GM19468 (cell line): Measurements from ENCODE around the gene MARK3.

ENCODE experiments used
- ATAC-seq: cut with Tn5 transposase; IDR thresholded peaks from one replicate; pipeline ENCODE4 v1.9.1; 2021; ENCODE audit warnings: mild to moderate bottlenecking, moderate library complexity, moderate number of reproducible peaks; ENCODE audit not compliant: unreplicated experiment; ENCODE audit errors: extremely low read depth

The MARK3 gene

DNA sequence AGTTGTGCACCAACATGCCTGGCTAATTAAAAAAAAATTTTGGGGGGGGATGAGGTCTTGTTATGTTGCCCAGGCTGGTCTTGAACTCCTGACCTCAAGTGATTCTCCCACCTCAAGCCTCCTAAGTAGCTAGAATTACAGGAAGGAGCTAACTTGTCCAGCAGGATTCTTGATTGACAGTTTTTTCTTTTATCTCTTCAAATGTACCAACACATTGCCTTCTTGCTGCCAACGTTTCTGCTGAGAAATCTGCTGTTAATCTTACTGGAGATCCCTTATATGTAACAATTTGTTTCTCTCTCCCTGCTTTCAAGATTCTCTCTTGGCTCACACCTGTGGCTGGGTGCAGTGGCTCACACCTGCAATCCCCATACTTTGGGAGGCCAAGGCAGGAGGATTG lies 22.4 kb upstream of the MARK3 start:
- ATAC-seq: no peak

DNA sequence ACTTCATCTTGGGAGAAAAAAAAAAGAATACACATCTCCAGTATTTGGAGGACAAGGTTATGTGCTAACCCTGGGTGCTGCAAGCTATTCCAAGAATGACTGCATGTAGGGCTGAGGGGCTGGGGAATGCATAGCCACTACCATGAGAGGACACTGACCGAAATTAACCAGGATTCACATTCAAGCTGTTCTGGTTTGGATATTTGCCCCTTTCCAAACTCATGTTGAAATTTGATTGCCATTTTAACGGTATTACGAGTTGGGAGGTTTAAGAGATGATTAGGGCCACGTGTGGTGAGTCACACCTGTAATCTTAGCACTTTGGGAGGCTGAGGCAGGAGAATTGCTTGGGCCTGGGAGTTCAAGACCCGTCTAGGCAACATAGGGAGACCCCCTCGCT lies 18.5 kb upstream of the MARK3 start:
- no peak for ATAC-seq

GRCh38 chr14:103367995-103368394 lies 17.2 kb upstream of the MARK3 start:
- ATAC-seq: no peak

- ATAC-seq: no peak
Observed at GRCh38 chr14:103370087-103370486, 15.1 kb upstream of the MARK3 start.

DNA sequence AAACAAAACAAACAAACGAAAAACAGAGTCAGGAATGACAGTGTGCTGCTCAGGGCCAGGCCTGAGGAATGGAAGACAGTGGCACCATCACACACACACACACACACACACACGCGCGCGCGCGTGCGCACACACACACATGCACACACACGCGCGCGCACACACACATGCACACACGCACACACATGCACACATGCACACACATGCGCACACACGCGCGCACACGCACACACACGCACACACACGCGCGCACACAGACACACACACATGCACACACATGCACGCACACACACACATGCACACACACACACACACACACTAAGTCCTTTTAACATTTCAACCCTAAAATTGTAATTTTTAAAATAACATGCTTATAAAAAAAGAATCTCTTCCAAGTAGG lies 13.2 kb upstream of the MARK3 start:
- no peak for ATAC-seq

GRCh38 chr14:103372552-103373304 lies 12.5 kb upstream of the MARK3 start:
- no peak for ATAC-seq

DNA sequence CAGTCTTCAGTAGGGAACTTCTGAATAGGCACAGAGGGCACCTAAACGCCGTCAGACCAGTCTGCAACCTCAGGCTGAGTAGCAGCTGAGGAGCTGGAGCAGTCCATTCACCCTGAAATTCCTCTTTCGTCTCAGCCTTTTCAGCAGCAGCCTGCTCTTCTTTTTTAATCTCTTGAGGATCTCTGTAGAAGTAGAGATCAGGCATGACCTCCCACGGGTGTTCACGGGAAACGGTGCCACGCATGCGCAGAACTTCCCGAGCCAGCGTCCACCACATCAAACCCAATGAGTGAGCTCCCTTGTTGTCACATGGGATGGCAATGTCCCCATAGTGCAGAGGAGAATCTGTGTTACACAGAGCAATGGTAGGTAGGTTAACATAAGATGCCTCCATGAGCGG lies 11.1 kb upstream of the MARK3 start:
- ATAC-seq: no peak

GRCh38 chr14:103377522-103378037 lies 7.6 kb upstream of the MARK3 start:
- ATAC-seq: no peak

DNA sequence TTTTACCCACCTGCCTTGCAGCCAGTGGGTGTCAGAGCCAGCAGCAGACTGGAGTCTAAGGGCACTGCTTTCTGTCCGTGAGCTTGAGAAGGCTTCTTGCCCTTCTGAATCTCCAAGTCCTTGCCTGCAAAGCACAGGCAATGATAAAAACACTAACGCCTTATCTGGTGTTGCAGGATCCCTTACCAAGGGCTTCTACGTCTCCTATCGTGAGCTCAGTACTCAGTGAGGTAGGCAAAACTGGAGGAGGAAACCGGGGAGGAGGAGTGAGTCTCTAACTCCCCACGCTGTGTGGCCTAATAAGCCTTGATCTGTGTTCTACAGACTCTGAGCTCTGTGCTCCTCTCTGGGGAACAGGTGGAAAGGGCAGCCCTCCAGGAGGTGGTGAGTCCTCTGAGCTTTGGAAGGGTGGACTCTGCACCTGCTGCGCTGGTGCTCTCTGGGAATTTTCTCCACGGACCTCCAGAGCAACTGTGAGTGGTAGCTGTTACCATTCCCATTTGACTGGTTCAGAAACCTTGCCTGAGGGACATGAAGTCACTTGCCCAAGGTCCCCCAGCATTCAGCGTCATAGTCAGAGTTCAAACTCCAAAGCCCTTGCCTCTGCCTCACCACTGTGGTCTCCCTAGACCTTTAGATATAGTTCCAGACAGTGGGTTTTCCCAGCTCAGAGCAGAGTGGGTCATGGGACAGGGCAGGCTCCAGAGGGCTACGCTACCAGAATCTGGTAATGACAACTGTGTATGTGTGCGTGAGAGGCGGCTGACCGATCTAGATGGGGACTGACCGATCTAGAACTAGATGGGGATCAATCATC lies 7.0 kb upstream of the MARK3 start:
- no peak for ATAC-seq

DNA sequence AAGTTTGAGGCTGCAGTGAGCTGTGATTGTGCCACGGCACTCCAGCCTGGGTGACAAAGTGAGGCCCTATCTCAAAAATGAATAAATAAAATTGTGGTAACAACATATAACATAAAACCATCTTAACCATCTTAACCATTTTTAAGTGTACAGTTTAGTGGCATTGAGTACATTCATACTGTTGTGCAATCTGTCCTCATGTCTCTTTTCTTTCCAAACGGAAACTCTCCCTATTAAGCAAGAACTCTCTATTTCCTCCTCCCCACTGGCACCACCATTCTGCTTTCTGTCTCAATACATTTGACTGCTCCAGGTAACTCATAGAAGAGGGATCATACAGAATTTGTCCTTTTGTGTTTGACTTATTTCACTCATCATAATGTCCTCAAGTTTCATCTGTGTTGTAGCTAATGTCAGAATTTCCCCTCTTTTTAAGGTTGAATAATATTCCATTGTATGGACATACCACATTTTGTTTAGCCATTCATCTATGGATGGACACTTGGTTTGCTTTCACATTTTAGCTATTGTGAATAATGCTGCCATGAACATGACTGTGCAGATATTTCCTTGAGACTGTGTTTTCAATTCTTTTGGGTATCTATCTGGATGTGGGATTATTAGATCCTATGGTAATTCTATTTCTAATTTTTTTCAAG lies 4.4 kb upstream of the MARK3 start:
- no peak for ATAC-seq

GRCh38 chr14:103382376-103382775 lies 2.8 kb upstream of the MARK3 start:
- ATAC-seq: no peak

GRCh38 chr14:103384450-103385151 lies 614 bp upstream of the MARK3 start:
- ATAC-seq: no peak

GRCh38 chr14:103385929-103386712 lies 906 bp downstream of the MARK3 start:
- ATAC-seq: no peak

- ATAC-seq: no peak
Observed at GRCh38 chr14:103386713-103387329, 1.6 kb downstream of the MARK3 start.

GRCh38 chr14:103388664-103389063 lies 3.4 kb downstream of the MARK3 start:
- no peak for ATAC-seq

GRCh38 chr14:103390605-103391004 lies 5.4 kb downstream of the MARK3 start:
- ATAC-seq: no peak

DNA sequence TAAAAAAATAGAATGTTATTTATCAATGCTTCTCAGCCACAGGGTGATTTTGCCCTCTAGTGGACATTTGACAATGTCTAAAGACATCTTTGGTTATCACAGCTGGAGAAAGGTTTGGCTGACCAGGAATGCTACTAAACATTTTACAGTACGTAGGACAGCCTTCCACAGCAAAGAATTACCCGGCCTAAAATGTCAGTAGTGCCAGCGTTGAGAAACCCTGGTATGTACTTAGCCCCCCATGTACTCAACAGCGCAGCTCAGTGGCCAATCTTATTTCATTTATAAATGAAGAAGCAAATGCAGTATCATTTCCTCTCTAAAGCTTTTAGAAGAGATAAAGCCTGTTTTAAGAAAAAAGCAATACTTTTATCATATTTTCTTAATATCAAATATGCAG lies 5.8 kb downstream of the MARK3 start:
- ATAC-seq: no peak

- no peak for ATAC-seq
Observed at GRCh38 chr14:103392106-103392505, 6.9 kb downstream of the MARK3 start.

DNA sequence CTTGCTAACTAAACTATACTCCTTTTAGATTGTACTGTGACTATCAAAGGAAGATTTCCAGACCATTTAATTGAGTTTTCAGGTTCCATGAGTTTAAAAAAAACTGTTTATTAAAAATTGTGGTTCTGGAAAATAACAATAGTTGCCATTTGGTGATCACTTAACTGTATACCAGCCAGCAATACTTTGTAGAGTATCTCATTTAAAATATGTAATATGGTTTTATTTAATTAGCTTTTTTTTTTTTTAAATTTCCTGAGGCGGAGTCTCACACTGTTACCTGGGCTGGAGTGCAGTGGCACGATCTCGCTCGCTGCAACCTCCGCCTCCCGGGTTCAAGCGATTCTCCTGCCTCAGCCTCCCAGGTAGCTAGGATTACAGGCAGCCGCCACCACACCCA lies 7.4 kb downstream of the MARK3 start:
- ATAC-seq: no peak
